ENCODE results near the gene RTL5.
"Not testable (repeated sequence)": the region's sequence is repeated elsewhere in the genome, so short reads cannot be mapped to it uniquely, and the experiment has no call there.

Gene RTL5

DNA sequence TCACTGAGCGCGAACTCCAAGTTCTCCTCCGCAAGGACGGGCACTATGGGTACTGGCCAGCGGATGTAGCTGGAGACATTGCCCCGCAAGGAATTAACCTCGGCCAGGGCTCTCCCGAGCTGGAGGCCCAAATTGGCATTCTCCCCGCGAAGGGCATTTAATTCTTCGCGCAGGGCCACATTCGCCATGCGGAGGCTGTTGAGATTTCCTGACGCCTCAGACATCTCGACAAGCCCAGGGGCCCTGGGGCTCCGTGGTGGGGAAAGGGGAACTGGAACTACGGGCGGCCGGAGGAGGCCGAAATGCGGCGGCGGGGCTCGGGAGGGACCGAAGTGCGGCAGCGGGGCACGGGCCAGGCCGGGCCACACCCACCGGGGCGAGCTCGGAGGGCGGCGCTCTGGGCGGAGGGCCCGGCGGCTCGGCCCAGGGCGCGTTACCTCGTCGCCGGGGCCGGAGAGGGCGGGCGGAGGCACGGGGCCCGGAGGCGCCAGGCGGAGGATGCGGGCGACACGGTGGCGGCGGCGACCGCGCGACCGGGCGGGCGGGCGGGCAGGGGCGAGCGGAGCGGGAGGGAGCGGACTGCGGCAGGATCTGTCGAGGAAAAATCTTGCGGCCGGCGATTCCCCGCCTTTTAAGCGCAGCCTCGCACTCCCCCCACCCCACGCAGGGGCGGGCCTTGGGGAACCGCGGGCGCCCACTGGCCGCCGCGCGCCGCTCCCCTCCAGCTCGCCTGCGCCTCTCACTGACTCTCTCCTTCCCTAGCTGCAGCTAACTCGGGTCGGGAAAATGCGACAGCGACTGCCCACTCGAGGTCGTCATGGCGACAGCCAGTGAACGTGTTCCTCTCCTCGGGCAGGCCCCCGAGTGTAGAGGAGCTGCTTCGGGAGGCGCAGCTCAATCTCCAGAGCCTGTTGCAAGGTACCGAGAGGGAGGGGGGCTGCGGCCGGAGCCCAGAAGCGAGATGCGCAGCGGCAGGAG, at the start of gene RTL5:
Gene RTL5, minus strand, starts transcription at position 599 of the 978 bp plus-strand sequence.
- DNase-seq (ENCODE audit: low read depth, low spot score) = peak; percentile 86

GRCh38 chrX:72180539-72180938, 48.8 kb upstream of the RTL5 start:
- no peak for DNase-seq (ENCODE audit: low read depth, low spot score)

GRCh38 chrX:72176981-72177380, 45.3 kb upstream of the RTL5 start:
- no peak for DNase-seq (ENCODE audit: low read depth, low spot score)

DNA sequence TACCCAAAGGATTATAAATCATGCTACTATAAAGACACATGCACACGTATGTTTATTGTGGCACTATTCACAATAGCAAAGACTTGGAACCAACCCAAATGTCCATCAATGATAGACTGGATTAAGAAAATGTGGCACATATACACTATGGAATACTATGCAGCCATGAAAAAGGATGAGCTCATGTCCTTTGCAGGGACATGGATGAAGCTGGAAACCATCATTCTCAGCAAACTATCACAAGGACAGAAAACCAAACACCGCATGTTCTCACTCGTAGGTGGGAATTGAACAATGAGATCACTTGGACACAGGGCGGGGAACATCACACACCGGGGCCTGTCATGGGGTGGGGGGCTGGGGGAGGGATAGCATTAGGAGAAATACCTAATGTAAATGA, 44.6 kb upstream of the RTL5 start:
- not testable (repeated sequence) for DNase-seq (ENCODE audit: low read depth, low spot score)

DNA sequence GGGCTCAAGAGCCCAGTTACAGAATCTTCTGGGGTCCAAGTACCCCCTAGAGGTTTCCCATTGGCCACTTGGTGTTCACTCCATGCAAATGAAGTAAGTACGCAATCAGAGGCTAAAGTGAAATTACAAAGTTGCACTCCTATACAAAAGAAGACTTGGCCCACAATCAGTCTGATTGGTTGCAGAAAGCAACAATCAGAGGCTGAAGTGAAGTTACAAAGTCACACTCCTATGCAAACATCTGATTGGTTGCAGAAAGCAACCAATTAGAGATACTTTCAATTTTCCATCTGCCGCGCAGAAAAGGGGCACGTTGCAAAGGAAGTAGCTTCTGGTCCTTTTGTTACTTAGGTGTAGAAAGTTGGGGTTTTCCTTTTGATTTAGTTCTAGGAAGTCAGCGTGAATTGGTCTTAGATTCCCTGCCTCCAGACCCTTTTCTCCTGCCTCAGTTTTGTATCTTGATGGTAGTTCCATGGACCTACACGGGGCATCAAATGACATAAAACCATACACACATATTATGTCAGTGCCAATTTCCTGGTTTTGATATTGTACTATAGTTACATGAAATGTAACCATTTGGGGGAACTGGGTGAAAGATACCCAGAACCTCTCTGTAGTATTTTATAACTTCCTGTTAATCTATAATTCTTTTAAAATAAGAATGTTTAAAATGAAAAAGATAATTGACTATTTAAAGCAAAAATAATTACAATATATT, 37.5 kb upstream of the RTL5 start:
- DNase-seq (ENCODE audit: low read depth, low spot score) = no peak

- no peak for DNase-seq (ENCODE audit: low read depth, low spot score)
Observed at GRCh38 chrX:72165551-72165950, 33.8 kb upstream of the RTL5 start.

DNA sequence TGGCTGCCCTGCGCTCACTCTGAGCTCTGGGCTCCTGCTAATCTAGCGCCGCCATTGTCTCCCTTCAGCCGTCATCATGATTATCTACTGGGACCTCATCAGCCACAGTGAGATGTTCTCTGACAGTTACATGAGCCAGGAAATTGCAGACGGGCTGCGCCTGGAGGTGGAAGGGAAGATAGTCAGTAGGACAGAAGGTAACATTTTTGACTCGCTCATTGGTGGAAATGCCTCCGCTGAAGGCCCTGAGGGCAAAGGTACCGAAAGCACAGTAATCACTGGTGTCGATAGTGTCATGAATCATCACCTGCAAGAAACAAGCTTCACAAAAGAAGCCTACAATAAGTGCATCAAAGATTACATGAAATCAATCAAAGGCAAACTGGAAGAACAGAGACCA, 28.1 kb upstream of the RTL5 start:
- no peak for DNase-seq (ENCODE audit: low read depth, low spot score)

- no peak for DNase-seq (ENCODE audit: low read depth, low spot score)
Observed at GRCh38 chrX:72158773-72159172, 27.1 kb upstream of the RTL5 start.

GRCh38 chrX:72146527-72146926, 14.8 kb upstream of the RTL5 start:
- DNase-seq (ENCODE audit: low read depth, low spot score) = no peak

GRCh38 chrX:72145181-72145580, 13.5 kb upstream of the RTL5 start:
- no peak for DNase-seq (ENCODE audit: low read depth, low spot score)

DNA sequence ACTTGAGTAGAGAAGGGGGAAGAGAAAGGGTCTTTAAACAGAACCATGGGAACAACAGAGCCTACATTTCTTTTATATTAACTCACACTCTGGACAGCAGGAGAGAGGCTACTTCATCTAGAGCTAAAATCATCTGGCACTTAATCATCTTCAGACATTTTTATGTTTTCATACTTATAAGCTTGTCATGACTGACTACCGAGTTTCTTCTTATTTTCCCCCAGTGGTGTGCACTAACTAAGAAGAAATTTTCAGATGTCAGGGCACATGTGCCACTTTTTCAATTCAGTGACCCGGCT, 11.8 kb upstream of the RTL5 start:
- DNase-seq (ENCODE audit: low read depth, low spot score) = no peak

- no peak for DNase-seq (ENCODE audit: low read depth, low spot score)
Observed at GRCh38 chrX:72142794-72143608, 11.3 kb upstream of the RTL5 start.

DNA sequence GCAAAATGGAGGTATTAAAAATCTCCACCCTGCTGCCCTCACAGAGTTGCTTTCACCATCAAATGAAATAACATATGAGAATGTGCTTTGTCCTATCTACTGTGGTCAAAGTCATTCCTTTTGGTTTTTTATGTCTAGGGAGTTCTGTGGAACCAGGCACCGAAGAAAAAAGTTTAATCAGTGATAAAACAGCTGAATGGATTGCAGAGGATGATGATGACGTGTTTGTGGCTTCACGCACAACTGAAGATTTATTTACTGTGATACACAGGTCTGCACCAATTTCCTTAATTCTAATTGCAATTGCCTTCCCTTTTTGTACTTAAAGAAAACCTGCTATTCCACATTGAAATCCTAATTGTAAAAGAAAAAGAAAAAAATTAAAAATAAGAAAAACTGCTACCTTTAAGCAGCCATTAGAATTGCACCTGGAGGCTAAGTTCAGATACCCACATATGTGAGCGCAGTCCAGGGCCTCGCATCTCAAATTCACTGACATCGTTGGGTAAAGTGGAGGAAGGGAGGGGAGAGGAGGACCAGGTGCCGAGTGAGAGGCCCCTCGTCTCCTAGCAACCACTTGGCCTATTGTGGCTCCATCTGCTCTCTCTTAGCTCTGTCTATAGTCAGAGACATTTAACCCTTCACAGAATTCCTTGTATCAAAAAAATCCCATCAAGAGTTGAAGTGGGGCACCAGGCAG, 10.5 kb upstream of the RTL5 start:
- DNase-seq (ENCODE audit: low read depth, low spot score) = no peak

GRCh38 chrX:72141372-72142004, 9.8 kb upstream of the RTL5 start:
- no peak for DNase-seq (ENCODE audit: low read depth, low spot score)

GRCh38 chrX:72139538-72139937, 7.8 kb upstream of the RTL5 start:
- DNase-seq (ENCODE audit: low read depth, low spot score) = no peak

- DNase-seq (ENCODE audit: low read depth, low spot score) = no peak
Observed at GRCh38 chrX:72137846-72138495, 6.3 kb upstream of the RTL5 start.

DNA sequence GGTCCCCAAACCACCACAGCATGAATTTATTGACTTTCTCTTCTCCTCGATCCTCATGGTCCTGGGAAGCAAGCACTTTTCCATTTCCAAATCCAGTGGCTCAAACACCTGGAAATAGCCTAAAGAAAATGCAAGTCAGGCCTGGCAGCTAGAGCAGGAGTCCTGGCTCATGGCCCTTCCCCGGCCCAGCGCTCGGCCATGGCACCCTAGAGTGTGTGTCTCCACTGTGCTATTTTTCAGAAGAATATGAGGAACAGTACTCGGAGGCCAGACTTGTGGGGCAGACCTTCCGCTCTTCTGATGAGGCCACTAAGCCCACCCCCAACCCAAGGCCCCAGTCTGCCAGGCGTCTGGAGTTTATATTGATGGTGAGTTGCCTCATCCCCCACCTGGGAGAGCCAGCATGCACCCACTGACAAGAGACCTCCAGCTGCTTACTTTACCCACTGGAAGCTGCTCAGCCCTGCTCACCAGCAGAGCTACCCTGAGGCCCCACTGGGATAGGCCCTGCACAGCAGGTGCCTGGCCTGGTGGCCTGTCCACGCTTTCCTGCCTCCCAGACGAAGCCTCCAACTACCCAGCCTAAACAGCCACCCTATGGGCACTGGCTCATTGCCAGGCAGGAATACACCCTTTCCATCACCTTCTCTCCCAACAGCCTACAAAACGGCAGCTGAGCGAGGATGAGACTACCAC, 2.3 kb upstream of the RTL5 start:
- DNase-seq (ENCODE audit: low read depth, low spot score) = no peak

- no peak for DNase-seq (ENCODE audit: low read depth, low spot score)
Observed at GRCh38 chrX:72132456-72132855, 741 bp upstream of the RTL5 start.

DNA sequence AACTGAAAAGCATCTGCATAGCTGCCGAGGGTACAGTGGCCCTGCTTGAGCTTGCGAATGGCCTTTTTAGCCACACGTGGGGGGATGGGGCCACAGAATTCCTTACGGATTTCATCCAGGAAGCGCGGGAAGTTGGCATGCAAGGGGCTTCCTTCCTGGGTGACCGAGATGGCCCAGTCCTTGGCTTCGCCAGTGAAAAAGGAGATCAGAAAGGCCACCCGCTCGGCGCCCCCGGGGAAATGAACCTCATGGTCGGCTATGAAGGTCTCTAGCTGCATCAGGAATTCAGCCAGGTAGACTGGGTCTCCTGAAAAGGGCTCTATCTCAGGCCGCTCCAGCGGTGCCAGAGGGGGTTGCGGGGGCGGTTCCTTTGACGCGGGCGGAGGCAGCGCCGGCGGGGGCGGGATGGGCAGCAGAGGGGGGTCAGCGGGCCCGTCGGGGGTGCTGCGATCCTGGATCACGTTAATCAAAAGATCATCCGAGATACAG, 909 bp downstream of the RTL5 start:
- peak; percentile 60 for DNase-seq (ENCODE audit: low read depth, low spot score)

Measured in ELF-1 (cell line).